Pons (tissue), 1 donor: ENCODE results near the gene HHIPL1.
"Not testable (repeated sequence)": the region's sequence is repeated elsewhere in the genome, so short reads cannot be mapped to it uniquely, and the experiment has no call there.

Source experiments
- DNase-seq: peaks from one replicate; pipeline ENCODE4 v3.0.0-alpha.2; 2016; ENCODE audit warnings: low spot score

The HHIPL1 gene

GRCh38 chr14:99660794-99661193, 15.9 kb downstream of the HHIPL1 start:
- DNase-seq: no peak

- not testable (repeated sequence) for DNase-seq
Measured at GRCh38 chr14:99661206-99661605, 16.3 kb downstream of the HHIPL1 start.

GRCh38 chr14:99662846-99663245, 17.9 kb downstream of the HHIPL1 start:
- no peak for DNase-seq

GRCh38 chr14:99663386-99664057, 18.6 kb downstream of the HHIPL1 start:
- DNase-seq: no peak

- DNase-seq: no peak
Measured at GRCh38 chr14:99664058-99664936, 19.4 kb downstream of the HHIPL1 start.

GRCh38 chr14:99664937-99665273, 20.0 kb downstream of the HHIPL1 start:
- DNase-seq: no peak

GRCh38 chr14:99666533-99666932, 21.6 kb downstream of the HHIPL1 start:
- no peak for DNase-seq

- DNase-seq: no peak
Measured at GRCh38 chr14:99667045-99667444, 22.1 kb downstream of the HHIPL1 start.

- DNase-seq: no peak
Measured at GRCh38 chr14:99667821-99668220, 22.9 kb downstream of the HHIPL1 start.

GRCh38 chr14:99668307-99669295, 23.7 kb downstream of the HHIPL1 start:
- no peak for DNase-seq

- no peak for DNase-seq
Measured at GRCh38 chr14:99670361-99671234, 25.7 kb downstream of the HHIPL1 start.

- peak; percentile 35 for DNase-seq
Measured at GRCh38 chr14:99671235-99672224, 26.6 kb downstream of the HHIPL1 start.

GRCh38 chr14:99672506-99673304, 27.8 kb downstream of the HHIPL1 start:
- DNase-seq: no peak

GRCh38 chr14:99673305-99674063, 28.6 kb downstream of the HHIPL1 start:
- no peak for DNase-seq

GRCh38 chr14:99674064-99674650, 29.2 kb downstream of the HHIPL1 start:
- DNase-seq: no peak

- no peak for DNase-seq
Measured at GRCh38 chr14:99674776-99675381, 29.9 kb downstream of the HHIPL1 start.

GRCh38 chr14:99675382-99675835, 30.5 kb downstream of the HHIPL1 start:
- DNase-seq: no peak
